HG03066 (cell line): Measurements from ENCODE around the gene EPX.

ENCODE experiments used
- ATAC-seq: cut with Tn5 transposase; IDR thresholded peaks from one replicate; pipeline ENCODE4 v1.9.1; 2021; ENCODE audit warnings: low read depth; ENCODE audit not compliant: unreplicated experiment

EPX gene

GRCh38 chr17:58224315-58224714, 31.8 kb downstream of the EPX start:
- ATAC-seq: no peak

- no peak for ATAC-seq
Observed at GRCh38 chr17:58227733-58228132, 35.2 kb downstream of the EPX start.

- ATAC-seq: no peak
Observed at GRCh38 chr17:58228679-58229078, 36.2 kb downstream of the EPX start.

GRCh38 chr17:58229384-58229783, 36.9 kb downstream of the EPX start:
- no peak for ATAC-seq

- ATAC-seq: no peak
Observed at GRCh38 chr17:58229881-58230280, 37.4 kb downstream of the EPX start.

GRCh38 chr17:58231641-58232040, 39.1 kb downstream of the EPX start:
- ATAC-seq: no peak

GRCh38 chr17:58232707-58233156, 40.2 kb downstream of the EPX start:
- peak; percentile 80 for ATAC-seq

- peak; percentile 61 for ATAC-seq
Observed at GRCh38 chr17:58233543-58233942, 41.0 kb downstream of the EPX start.

- ATAC-seq: no peak
Observed at GRCh38 chr17:58234512-58234911, 42.0 kb downstream of the EPX start.

GRCh38 chr17:58235821-58236220, 43.3 kb downstream of the EPX start:
- no peak for ATAC-seq

- ATAC-seq: no peak
Observed at GRCh38 chr17:58236394-58236793, 43.9 kb downstream of the EPX start.

- no peak for ATAC-seq
Observed at GRCh38 chr17:58238147-58238634, 45.7 kb downstream of the EPX start, which contains the start of gene LPO. LPO (plus strand) TSS chr17:58238584; CDS start chr17:58242980, 4,396 bp downstream.

- no peak for ATAC-seq
Observed at GRCh38 chr17:58239987-58240386, 47.5 kb downstream of the EPX start.

GRCh38 chr17:58242171-58242784, 49.8 kb downstream of the EPX start:
- no peak for ATAC-seq

- no peak for ATAC-seq
Observed at GRCh38 chr17:58244963-58245362, 52.4 kb downstream of the EPX start.

- ATAC-seq: no peak
Observed at GRCh38 chr17:58245428-58246103, 53.0 kb downstream of the EPX start.

- ATAC-seq: no peak
Observed at GRCh38 chr17:58246104-58246740, 53.7 kb downstream of the EPX start.

GRCh38 chr17:58246781-58247180, 54.3 kb downstream of the EPX start:
- no peak for ATAC-seq

GRCh38 chr17:58247511-58248363, 55.2 kb downstream of the EPX start:
- no peak for ATAC-seq

- no peak for ATAC-seq
Observed at GRCh38 chr17:58248955-58249269, 56.4 kb downstream of the EPX start.
